Bronchial epithelial cell (primary cell): Measurements from ENCODE around the gene ZNF445. TPM values are rescaled to one million over a fixed set of nuclear protein-coding genes. Genes with fewer than 3 reads are reported as not detected.

Source experiments
- DNase-seq: peaks from one replicate; pipeline ENCODE4 v3.0.0-alpha.2; 2010; ENCODE audit warnings: low read depth
- FAIRE-seq: peaks from 2 replicates; lab custom pipeline; 2011; peaks lifted over from hg19 to GRCh38; lab: Jason Lieb, UNC
- H3K27me3 ChIP-seq: 2 replicates; pipeline ENCODE4 v1.5.1; 2011; ENCODE audit warnings: low read length; ENCODE audit not compliant: control insufficient read depth, insufficient read depth
- H3K36me3 ChIP-seq: 2 replicates; pipeline ENCODE4 v1.5.1; 2011; ENCODE audit warnings: low read length; ENCODE audit not compliant: control insufficient read depth, insufficient read depth
- H3K4me3 ChIP-seq: 2 replicates; pipeline ENCODE4 v1.5.1; 2011; ENCODE audit warnings: mild to moderate bottlenecking, low read depth, low read length, control low read depth
- CTCF ChIP-seq: IDR thresholded peaks from 2 replicates; pipeline ENCODE4 v1.5.1; 2011; ENCODE audit warnings: mild to moderate bottlenecking, moderate library complexity, low read length, control low read depth, inconsistent platforms; ENCODE audit not compliant: insufficient read depth, severe bottlenecking
- total RNA-seq: library from RNA; depleted of rRNA; stranded (reverse); fragments of >200 nt; gene quantifications from 2 replicates; pipeline ENCODE4 v1.2.1, GENCODE V29; 2014

The ZNF445 gene
- total RNA-seq, 1 donor from 2014 or later = 5.8 TPM

DNA sequence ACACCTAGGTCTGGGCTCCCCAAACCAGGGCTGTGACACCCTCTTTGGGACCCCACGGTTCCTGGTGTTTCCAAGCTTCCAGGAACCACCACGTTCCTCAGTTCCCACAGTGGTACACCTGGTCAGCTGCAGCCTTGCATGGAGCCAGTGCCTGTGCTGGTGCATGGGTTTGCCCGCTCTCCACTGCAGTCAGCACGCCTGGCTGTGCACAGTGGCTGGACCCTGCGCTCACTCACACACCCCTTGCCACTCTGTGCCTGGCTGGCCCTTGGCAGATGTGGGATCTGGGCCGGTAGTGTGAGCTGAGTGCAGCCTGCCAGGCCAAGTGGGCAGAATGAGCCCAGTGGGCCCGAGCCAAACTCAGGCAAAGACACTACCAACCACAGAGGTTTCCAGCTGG lies 90.1 kb downstream of the ZNF445 start:
- TF ChIP-seq CTCF = no peak
- FAIRE-seq = no peak
- H3K4me3 ChIP-seq = no peak overlapping the region
- no peak for DNase-seq
- no peaks in the 10 kb centered on the region for H3K36me3 ChIP-seq
- no peaks in the 10 kb centered on the region for H3K27me3 ChIP-seq

Other genes with a start within 250 kb of the ZNF445 start
- gene TOPAZ1, start 235.8 kb downstream of the ZNF445 start, total RNA-seq = not detected in 2 replicates
- gene TCAIM, start 138.9 kb downstream of the ZNF445 start, total RNA-seq = 30.3 and 32.9 TPM in 2 replicates
- 2.2 and 2.9 TPM in 2 replicates for gene ZKSCAN7, start 77.5 kb upstream of the ZNF445 start, total RNA-seq
- gene ZNF660, start 107.3 kb upstream of the ZNF445 start, total RNA-seq = under 0.01 and 0.26 TPM in 2 replicates
- 16.3 and 17.6 TPM in 2 replicates for gene ZNF197, start 147.4 kb upstream of the ZNF445 start, total RNA-seq
- 14.0 and 14.5 TPM in 2 replicates for gene ZNF35, start 171.1 kb upstream of the ZNF445 start, total RNA-seq
- gene ZNF502, start 235.0 kb upstream of the ZNF445 start, total RNA-seq = 4.4 and 5.8 TPM in 2 replicates